GM18909 (cell line): ENCODE results near the gene ANO6.
A peak's percentile ranks its signal among the peaks of the same experiment; 100 is the strongest.
"Not testable (repeated sequence)": the region's sequence is repeated elsewhere in the genome, so short reads cannot be mapped to it uniquely, and the experiment has no call there.

Experiments used
- ATAC-seq: cut with Tn5 transposase; IDR thresholded peaks from one replicate; pipeline ENCODE4 v1.9.1; 2021; ENCODE audit warnings: mild to moderate bottlenecking; ENCODE audit not compliant: unreplicated experiment, poor library complexity

The ANO6 gene

DNA sequence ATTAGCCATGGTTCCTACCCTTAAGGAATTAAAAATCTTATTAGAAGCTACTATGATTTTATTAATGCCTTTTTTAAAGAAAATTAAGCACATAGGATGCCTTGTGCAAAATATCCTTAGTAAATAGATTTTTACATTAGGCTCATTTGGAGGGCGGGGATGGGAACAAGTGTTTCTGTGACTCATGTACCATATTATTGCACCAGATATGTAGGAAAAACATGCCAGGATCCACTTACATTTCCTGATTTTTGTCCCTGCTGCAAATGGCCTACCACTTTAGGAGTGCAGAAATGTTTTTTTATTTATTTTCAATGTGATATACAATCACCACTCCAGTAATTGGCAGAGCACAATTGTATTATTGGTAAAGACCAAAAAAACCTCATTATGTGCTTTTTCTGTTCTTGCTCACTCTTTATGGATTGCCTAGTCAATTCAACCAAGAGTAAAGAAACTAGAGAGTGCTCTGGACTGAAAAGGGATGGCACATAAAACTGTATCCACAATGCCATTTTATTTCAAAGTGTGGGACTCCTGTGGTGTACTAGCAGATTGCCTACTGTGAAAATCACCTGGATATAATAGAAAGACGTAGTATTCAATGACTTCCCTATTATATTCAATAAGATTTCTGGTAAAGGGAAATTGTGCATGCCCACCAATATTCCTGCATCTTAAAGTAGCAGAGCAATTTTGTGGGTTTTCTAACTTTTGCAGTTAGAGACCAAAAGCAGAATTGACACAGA, 86.9 kb downstream of the ANO6 start:
- ATAC-seq = no peak

DNA sequence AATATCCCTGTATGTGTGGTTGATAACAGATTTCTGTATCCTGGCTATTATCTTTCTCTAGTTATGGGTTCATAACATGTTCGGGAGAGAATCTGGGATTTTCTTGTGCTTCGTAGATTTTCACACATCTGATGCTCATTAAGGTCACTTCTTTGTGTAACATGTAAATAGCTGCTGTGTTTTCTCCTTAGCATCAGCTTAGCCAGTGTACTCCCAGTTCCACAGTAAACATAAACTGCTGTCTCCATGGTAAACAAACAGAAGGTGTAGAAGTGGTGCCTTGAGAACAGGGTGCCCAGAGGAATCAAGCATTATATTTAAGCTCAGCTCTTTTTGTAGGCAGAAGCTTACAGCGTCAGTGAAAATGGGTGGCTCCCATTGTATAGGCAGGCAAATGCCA, 88.0 kb downstream of the ANO6 start:
- ATAC-seq = no peak

DNA sequence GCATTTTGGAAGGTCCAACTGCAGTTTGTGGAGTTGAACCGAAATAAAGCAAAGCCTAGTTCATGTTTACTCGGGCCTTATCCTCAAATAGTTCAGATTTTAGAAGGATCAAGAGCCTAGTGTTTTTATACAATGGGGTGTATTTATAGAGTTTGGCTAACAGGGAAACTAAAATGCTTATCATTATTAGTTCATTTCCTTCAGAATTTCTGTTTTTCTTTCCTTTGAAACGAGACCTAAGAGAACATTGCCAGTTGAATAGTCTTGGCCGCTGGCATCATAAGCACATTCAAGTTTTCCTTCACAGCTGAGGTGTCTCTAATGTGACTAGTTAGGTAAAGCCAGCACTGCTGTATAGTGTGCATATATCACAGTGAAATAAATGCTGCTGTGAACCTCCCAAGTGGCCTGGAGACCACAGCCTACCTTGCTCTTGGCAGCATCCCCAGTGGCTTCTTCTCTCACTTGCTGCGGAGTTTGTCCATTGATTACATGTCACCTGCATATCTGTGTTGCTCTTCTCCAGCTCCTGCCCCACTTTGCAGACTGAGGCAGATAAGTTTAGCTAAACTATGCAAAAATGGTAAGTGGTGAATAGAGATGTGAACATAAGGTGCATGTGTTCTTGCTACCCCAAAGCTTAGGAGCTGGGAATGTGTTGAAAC, 88.8 kb downstream of the ANO6 start:
- ATAC-seq = no peak

DNA sequence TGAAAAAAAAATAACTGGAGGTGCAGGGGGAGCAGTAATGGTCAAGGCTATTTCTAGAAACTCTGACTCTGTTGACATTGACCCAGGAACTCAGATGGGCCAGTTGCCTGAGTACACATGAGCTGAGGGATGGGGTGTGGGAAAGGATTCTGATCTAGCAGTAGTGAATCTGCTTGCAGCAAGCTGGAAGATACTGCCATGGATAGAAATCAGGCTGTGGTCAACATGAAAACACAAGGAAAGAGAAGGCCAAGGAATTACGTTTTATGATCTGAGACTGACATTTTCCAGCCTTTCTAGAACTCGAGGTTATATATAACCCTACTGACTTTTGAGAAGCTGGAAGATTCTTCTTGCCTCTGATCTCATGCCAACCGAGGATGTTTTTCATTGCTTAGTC, 90.0 kb downstream of the ANO6 start:
- no peak for ATAC-seq

DNA sequence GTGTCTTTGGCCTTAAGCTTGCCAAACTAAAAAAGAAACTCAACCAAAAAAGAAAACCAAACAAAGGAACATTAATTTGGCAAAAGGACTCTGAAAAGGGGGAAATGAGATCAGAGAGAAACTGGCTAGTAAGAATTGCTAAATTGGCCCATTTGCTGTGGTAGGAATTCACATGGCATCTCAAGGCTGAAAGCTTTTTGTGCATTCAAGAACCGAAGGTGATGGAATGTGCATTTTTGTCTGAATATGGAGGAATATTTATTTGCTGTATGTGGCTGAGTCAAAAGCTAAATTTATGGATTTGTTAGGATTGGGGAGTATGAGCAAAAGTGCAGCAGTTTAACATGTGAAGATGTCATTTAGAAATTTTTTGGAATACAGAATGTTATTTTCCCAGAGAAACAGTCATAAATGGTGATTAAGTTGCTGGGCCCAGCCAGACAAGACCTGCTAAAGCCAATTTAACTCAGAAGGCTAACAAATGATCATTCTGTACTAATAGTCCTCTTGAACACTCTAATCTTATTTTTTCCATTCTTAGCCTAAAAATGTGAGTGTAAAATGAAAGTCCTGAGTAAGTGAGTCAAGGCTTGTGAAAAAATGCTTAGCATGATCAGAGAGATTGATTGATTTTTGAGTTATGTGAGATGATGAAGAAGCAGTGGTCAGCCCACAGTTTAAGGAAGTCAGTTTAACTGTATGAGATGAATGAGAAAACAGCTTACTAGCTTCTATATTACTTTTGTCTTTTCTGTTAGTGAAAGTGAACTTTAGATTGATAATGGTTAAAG, 94.1 kb downstream of the ANO6 start:
- ATAC-seq = no peak

DNA sequence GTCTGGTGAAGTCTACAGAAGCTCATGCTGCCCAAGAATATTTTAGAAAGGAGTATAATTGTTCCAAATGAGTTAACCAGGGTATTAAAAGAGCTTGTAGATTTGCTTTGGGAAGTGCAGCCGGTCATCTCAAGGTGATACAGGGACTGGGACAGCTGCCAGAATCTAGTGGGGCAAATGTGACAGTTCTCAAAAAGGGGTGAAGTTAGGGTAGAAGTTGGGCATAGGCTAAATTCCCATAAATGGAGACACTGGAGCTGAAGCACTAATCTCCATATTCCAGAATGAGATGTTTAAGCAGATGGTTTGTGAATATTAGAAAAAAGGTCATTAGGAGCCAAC, 94.7 kb downstream of the ANO6 start:
- no peak for ATAC-seq

DNA sequence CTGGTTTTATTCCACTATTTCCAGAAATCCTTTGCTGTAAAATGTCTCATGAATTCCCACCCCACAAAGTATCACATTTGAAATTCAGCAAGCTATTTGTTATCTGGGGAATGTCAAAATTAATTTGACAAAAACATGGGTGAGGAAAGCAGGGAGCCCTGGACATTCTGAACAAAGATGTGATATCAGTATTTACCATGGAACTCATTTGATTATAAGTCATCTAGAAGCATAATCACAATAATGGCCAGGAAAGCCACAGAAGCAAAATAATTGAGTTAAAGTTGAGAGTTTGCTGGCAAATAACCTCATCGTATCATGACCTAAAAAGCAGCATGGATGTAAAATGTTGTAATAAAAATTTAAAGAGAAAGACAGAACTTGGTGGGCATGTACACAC, 96.1 kb downstream of the ANO6 start:
- ATAC-seq = no peak

DNA sequence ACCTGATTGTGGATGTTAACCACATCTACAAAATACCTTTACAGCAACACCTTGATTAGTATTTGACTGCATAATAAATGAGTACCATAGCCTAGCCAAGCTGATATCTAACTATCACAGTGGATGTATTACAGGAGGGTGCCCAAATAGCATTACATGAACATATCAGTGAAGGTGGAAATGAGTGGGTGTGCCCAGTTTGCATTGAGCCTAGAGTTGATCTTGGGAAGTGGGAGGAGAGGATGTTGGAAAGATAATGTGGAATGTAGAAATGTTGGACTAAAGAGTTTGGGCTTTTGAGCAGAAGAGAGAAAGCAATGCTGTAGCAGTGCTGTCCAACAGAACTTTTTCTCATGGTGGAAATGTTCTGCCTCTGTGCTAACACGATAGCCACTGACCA, 98.9 kb downstream of the ANO6 start:
- no peak for ATAC-seq

DNA sequence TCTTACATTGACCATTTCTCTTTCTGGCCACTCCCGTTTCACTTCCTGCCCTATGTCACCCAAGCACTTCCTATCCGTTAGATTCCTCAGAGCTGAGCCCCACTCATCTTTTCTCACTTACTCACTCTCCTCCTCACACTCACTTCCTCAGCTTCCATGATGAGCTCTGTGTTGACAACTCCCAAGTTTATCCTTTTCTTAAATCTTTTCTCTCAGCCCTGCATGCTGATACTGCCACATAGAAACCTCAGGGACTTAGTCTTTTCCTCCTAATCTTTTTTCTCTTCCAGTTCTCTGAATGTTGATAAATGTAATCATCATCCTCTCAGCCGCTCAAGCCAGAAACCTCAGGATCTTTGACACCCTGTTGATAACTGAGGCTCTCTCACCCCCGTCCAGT, 99.6 kb downstream of the ANO6 start:
- ATAC-seq = no peak

DNA sequence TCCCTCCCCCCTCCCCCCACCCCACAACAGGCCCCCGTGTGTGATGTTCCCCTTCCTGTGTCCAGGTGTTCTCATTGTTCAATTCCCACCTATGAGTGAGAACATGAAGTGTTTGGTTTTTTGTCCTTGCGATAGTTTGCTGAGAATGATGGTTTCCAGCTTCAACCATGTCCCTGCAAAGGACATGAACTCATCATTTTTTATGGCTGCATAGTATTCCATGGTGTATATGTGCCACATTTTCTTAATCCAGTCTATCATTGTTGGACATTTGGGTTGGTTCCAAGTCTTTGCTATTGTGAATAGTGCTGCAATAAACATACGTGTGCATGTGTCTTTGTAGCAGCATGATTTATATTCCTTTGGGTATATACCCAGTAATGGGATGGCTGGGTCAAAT, 101.4 kb downstream of the ANO6 start:
- ATAC-seq = not testable (repeated sequence)

DNA sequence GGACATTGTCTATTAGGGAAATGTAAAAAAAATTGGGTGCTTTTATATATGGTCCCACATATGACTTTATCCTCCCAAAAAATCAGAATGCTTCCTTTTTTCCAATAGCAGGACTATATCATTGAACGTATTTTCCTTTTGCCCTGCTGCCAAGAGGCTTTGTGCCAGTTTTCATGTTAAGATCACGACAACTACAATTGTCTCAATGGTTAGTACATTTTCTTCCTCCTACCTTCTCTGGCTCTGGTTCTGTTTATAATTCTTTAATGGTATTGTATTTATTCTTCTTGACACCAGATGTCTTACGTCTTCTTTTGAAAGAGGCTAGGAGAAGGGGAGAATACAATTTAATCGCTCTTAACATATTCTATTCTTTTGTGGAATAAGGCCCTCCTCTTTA, 106.9 kb downstream of the ANO6 start:
- ATAC-seq = no peak

DNA sequence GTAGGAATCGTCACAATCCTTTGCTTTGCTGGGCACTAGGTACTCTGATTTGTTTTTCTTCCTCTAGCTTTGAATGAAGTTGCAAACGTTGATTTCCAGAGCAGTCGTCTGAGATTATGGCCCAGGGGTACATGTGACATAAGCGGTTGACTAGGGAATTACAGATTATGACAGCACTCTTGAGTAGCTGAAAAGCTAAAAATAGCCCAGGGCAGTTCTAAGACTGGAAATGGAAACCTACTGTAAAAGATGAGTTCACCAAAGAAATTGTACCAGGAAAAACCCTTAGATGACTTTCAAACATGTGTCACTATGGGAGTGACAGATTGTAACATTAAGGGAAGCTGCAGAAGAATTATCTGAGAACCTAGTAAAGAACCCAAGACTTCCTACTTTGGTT, 108.5 kb downstream of the ANO6 start:
- ATAC-seq = no peak

DNA sequence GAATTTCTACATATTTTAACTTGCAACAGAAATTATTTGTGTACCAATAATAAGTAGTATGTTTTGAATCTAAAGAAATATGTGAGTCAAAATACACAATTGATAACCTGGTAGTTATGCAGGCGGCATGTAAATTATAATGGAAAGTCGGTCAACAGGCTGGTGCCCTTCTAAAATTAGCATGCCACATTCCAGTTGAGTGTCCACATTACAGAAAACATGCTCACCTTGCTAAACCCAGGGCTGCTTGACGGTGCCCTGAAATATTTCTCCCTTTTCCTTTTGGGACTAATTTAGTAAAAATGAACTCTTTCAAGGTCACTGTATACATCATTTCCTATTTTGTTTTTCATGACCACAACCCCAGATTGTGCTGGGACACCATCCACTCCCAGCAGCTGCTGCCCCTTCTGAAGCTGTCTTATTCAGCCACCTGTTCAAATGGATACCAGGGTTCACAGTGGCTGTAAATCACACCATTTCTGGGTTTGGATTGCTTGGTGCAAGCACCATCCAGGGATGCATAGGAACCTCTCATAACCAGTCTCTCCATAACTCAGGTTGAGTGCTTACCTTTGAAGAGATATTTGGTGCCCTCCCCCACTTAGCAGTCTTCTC, 110.6 kb downstream of the ANO6 start:
- no peak for ATAC-seq

DNA sequence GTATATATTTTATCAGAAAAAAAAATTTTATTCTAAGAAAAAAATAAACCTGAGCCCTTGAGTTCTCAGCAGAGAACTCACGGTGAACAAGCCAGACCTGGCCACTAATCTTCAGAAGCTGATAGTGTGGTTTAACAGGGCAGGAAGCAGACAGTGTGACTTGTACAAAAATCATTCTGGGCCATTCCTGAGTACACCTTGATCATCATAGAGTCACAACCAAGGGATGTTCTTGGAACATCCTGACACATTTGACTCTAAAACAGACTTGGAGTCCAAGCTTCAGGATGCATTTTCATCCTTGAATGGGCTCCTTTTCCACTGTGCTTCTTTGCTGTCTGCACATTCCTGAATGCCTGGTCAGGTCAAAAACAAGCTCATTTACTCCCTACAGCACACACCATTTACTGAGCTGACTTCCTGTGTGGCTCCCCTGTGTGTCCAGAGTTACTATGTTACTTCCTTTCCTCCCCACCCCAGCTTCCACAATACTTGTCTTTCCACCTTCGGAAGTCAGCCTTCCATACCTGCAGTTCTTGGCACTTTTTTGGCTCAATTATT, 112.0 kb downstream of the ANO6 start:
- no peak for ATAC-seq

DNA sequence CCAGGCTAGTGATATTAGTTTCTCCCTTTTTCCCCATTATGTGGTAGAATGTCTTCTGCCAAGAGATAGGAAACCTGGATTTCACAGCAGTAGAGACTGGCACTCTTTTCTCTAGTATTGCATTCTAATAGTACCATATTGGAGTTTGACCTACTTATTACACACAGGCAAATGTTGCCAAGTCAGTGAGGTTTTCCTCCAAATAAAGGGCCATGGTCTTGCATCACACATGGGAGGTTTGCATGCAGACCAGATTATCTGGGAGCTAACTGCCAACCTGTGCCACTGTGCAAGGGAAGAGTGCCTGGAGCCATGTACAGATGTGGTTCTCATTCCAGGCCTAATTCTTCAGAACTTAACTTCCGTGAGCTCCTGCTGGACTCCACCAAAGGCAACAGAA, 113.3 kb downstream of the ANO6 start:
- no peak for ATAC-seq

DNA sequence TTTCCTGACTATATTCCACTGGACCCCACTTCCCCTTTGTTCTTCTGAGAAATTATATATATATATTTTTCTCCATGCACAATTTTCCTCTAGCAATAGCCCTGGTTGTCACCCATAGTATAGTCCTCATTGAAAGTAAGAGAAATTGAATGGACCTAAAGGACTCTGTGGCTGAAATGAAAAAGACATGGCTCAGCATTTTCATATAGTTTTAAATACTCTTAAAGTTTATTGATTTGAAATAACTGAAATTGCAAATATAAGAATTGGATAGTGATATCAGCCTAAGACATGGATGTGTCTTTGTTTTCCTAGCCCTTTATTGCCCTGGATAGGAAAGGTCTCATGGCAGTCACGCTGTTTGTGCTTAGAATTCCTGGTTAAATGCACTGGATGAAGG, 113.8 kb downstream of the ANO6 start:
- ATAC-seq = no peak

DNA sequence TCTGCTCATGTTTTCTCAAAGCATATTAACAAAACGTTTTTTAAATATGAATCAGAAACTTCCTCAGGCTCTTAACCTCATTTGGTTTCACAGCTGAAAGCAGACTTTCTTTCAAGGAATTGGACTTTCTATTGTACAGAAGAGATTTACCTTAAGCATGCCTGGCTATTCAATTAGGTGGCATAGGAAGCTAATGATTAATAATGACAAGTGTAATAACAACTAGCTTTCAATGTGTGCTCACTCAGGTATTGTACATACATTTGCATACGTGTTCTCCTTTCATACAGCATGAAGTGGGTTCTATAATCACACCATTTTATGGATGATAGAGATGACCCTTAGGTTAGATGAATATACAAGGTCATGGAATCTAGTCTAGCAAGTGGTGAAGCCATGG, 115.7 kb downstream of the ANO6 start:
- peak; percentile 84 for ATAC-seq

DNA sequence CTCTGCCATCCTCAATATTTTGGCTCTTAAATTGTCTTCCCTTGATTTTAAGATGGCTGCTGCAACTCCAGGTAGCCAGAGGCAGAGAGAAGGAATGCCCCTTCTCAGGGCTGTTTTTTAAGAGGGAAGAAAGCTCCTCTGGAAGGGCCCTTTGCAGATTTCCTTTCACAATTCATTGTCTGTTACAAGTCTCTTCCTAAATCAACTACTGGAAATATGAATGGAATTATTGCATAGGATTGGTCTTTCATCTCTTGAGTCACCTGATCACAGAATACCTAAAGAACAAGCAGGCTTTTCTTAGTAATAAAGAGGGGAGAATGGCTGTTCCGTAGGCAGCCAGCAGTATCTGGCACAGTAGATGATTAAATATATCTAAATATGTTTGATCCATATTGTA, 118.5 kb downstream of the ANO6 start:
- no peak for ATAC-seq

DNA sequence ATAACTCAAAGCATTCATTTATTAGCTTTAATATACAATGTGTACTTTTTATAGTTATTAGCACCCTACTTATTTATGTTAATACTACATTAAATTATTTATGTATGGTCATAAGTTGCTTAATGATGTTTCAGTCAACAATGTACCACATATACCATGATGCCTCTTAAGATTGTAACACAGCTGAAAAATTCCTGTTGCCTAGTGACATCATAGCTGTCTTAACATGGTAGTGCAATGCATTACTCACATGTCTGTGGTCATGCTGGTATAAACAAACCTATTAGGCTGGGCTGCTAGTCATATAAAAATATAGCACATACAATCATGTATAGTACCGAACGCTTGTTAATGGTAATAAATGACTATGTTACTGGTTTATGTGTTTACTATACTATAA, 120.4 kb downstream of the ANO6 start:
- no peak for ATAC-seq

DNA sequence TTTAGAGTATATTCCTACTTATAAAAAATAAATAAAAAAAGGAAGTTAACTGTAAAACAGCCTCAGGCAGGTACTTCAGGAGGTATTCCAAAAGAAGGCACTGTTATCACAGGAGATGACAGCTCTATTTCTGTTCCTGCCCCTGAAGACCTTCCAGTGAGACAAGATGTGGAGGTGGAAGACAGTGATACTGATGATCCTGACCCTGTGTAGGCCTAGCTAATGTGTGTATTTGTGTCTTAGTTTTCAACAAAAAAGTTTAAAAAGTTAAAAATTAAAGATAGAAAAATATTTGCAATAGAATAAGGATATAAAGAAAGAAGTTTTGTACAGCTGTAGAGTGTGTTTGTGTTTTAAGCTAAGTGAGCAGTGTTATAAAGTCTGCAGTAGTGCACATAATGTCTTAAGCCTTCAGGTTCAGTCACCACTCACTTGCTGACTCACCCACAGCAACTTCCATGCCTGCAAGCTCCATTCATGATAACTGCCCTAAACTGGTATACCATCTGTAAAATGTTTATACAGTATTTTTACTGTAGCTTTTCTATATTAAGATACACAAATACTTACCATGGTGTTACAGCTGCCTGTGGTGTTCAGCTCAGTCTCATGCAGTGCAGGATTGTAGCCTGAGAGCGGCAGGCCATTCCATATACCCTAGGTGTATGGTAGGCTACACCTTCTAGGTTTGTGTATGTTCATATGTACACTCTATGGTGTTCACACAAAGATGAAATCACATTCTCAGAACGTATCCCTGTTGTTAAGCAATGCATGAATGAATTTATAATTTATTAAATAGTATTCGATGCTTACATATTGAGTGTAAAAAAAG, 121.1 kb downstream of the ANO6 start:
- no peak for ATAC-seq
